Transverse colon (tissue), 4 donors: Measurements from ENCODE around the gene CALN1.

Experiments used
- CTCF ChIP-seq, 5 experiments: fragments of 200-600 bp in 3 of 5; fragments of 450-650 bp in 2 of 5; sonication (generic) in 3 of 5; IDR thresholded peaks; 1 replicate in 2 of 5; 2 replicates in 3 of 5; pipeline ENCODE4 v1.5.1; 2016 to 2017; ENCODE audit warnings: antibody characterized with exemption in 5 of 5, inconsistent platforms in 3 of 5, mild to moderate bottlenecking in 2 of 5, moderate library complexity in 1 of 5
- EP300 ChIP-seq: sonication (generic); formaldehyde crosslinking; IDR thresholded peaks from one replicate; pipeline ENCODE4 v1.6.1; 2017; ENCODE audit warnings: antibody characterized with exemption, low read depth
- POLR2A ChIP-seq: fragments of 450-650 bp; IDR thresholded peaks from one replicate; pipeline ENCODE4 v1.6.1; 2016; ENCODE audit warnings: antibody characterized with exemption, mild to moderate bottlenecking, moderate library complexity
- POLR2AphosphoS5 ChIP-seq, 3 donors: sonication (generic); formaldehyde crosslinking; IDR thresholded peaks; one replicate each; pipeline ENCODE4 v1.6.1; 2016; ENCODE audit warnings: antibody characterized with exemption in 3 of 3

GRCh38 chr7:72190919-72191318 is 221.2 kb downstream of the CALN1 start:
- TF ChIP-seq CTCF (IDR thresholded peaks at IDR 0.05) (no peak), POLR2A (no peak), POLR2AphosphoS5 (IDR thresholded peaks at IDR 0.05) (no peak), EP300 (no peak)
